Right lobe of liver (tissue), 4 donors: ENCODE measurements around the gene STAC2.

Experiments used
- POLR2A ChIP-seq: fragments of 450-650 bp; IDR thresholded peaks from one replicate; pipeline ENCODE4 v1.6.1; 2017; ENCODE audit warnings: antibody characterized with exemption, mild to moderate bottlenecking
- TF ChIP-seq, protein P1 (sequence below), 4 donors: fragments of 200-600 bp in 3 of 4; fragments of 450-650 bp in 1 of 4; IDR thresholded peaks; one replicate each; pipeline versions ENCODE4 v1.5.1 to v1.8.0; 2016 to 2022; ENCODE audit warnings: antibody characterized with exemption in 4 of 4, mild to moderate bottlenecking in 2 of 4
- donor health status: DM: no; HTN: no; CAD: no.
- donor health status: DM: no; HTN: no; CAD: no.
- donor health status: DM: no; HTN: yes; CAD: no.

DNA sequence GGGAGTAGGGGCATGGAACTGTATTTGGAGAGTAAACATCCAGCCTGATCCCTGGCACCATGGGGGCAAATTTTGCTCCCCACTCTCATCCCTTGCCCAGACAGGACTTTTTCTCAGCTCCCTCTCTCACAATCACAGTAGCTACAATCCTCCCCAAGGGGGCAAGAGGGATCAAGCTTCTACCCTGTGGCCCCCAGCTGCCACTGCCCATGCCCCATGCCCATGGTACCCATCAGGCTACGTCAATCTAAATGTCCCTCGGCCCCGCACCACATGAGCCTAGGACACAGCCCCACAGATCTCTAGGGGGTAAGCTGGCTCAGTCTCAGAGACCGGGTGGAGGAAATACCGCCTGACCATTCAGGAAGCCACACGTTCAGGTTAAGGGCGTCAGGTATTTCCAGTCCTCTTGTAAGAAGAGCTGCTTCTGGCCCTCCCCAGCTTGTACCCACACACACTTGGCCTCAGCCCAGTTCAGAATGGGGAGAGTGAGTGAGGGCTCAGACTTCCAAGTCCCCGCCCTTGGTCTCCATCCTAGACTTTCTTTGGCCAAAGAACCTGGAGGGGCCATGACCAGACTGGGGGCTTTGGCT is 30.1 kb downstream of the STAC2 start:
- no peak for TF ChIP-seq POLR2A
- TF ChIP-seq, protein P1, sequence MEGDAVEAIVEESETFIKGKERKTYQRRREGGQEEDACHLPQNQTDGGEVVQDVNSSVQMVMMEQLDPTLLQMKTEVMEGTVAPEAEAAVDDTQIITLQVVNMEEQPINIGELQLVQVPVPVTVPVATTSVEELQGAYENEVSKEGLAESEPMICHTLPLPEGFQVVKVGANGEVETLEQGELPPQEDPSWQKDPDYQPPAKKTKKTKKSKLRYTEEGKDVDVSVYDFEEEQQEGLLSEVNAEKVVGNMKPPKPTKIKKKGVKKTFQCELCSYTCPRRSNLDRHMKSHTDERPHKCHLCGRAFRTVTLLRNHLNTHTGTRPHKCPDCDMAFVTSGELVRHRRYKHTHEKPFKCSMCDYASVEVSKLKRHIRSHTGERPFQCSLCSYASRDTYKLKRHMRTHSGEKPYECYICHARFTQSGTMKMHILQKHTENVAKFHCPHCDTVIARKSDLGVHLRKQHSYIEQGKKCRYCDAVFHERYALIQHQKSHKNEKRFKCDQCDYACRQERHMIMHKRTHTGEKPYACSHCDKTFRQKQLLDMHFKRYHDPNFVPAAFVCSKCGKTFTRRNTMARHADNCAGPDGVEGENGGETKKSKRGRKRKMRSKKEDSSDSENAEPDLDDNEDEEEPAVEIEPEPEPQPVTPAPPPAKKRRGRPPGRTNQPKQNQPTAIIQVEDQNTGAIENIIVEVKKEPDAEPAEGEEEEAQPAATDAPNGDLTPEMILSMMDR (IDR thresholded peaks at IDR 0.05): no peak
